Prostate gland (tissue), 2 donors: ENCODE results near the gene IMPACT. TPM values are rescaled to one million over a fixed set of nuclear protein-coding genes. Genes with fewer than 3 reads are reported as not detected.
A peak's percentile ranks its signal among the peaks of the same experiment; 100 is the strongest.

Experiments
- DNase-seq: peaks from one replicate; pipeline ENCODE4 v3.0.0-alpha.2; 2019; ENCODE audit warnings: low spot score
- H3K27ac ChIP-seq, 2 donors: fragments of 200-600 bp; sonication (generic); 2 replicates each; pipeline ENCODE4 v1.5.1; 2017 to 2019
- H3K27me3 ChIP-seq: fragments of 200-600 bp; sonication (generic); replicated peaks from 2 replicates; pipeline ENCODE4 v1.5.1; 2019; ENCODE audit not compliant: insufficient read depth
- H3K36me3 ChIP-seq, 2 donors: fragments of 200-600 bp; sonication (generic); 1 replicate in 1 of 2; 2 replicates in 1 of 2; pipeline versions ENCODE4 v1.5.1 to v1.8.1; 2017 to 2019
- H3K4me1 ChIP-seq: fragments of 200-600 bp; sonication (generic); replicated peaks from 2 replicates; pipeline ENCODE4 v1.5.1; 2019
- H3K4me3 ChIP-seq, 2 donors: fragments of 200-600 bp; sonication (generic); 2 replicates each; pipeline ENCODE4 v1.5.1; 2017 to 2019
- H3K9me3 ChIP-seq: fragments of 200-600 bp; sonication (generic); 2 replicates; pipeline ENCODE4 v1.5.1; 2017
- CTCF ChIP-seq, 4 experiments: fragments of 200-600 bp in 2 of 4; fragments of 450-650 bp in 2 of 4; sonication (generic) in 2 of 4; IDR thresholded peaks; 1 replicate in 3 of 4; 2 replicates in 1 of 4; pipeline ENCODE4 v1.5.1; 2016 to 2019; ENCODE audit warnings: antibody characterized with exemption in 4 of 4, mild to moderate bottlenecking in 2 of 4, moderate library complexity in 2 of 4
- POLR2A ChIP-seq: fragments of 450-650 bp; IDR thresholded peaks from one replicate; pipeline ENCODE4 v1.6.1; 2016; ENCODE audit warnings: antibody characterized with exemption, mild to moderate bottlenecking
- POLR2AphosphoS5 ChIP-seq: sonication (generic); formaldehyde crosslinking; IDR thresholded peaks from one replicate; pipeline ENCODE4 v1.6.1; 2017; ENCODE audit warnings: antibody characterized with exemption
- WGBS: methylation state at CpG from one replicate; pipeline ENCODE4 v1.1.5; 2018; 5-methylcytosine and 5-hydroxymethylcytosine counted together
- intact Hi-C: fragments of 100-400 bp; cut with DNase I; formaldehyde crosslinking; loops from one replicate; pipeline ENCODE4 v1.14.2; 2022
- small RNA-seq, 2 donors: library from RNA; depleted of rRNA; stranded (forward); fragments of <200 nt; gene quantifications; one replicate each; pipeline ENCODE3, GENCODE V24; 2016
- total RNA-seq, 2 donors: library from RNA; depleted of rRNA; stranded (reverse); fragments of >200 nt; gene quantifications; one replicate each; pipeline ENCODE4 v1.1.0, GENCODE V29; 2016

Gene IMPACT
- total RNA-seq, 2 donors from 2014 or later: 24.8 to 46.7 TPM

DNA sequence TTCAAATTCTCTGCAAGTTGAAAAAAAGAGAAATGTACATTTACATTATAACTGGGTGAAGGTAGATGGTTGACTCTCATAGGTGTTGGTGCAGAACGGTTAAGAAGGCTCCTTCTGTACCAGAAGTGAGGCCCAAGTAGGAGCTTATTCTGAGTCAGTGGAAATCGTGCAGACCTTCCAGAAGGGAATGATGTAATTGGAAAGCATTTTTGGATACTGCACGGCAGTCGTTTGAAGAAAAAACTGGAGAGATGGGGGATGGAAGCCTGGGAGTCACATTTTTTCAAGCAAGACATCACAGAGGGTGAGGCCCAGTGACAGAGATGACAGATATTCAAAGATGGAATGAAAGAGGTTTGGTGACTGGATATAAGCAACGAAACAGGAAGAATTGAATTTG lies 73.3 kb downstream of the IMPACT start:
- Histone ChIP-seq H3K27ac (no peak overlapping the region), H3K27me3 (no peaks in the 10 kb centered on the region), H3K9me3 (no peaks in the 10 kb centered on the region), H3K4me1 (no peaks in the 10 kb centered on the region), H3K4me3 (no peak overlapping the region), H3K36me3 (no peaks in the 10 kb centered on the region)
- WGBS: 79% methylated on average over 5 of the region's 5 CpGs
- intact Hi-C loops: no loop called here
- TF ChIP-seq POLR2AphosphoS5 (no peak), CTCF (IDR thresholded peaks at IDR 0.05) (no peak), POLR2A (no peak)
- no peak for DNase-seq

- intact Hi-C loops: no loop called here
Observed at GRCh38 chr18:24500217-24500616, 73.7 kb downstream of the IMPACT start.

DNA sequence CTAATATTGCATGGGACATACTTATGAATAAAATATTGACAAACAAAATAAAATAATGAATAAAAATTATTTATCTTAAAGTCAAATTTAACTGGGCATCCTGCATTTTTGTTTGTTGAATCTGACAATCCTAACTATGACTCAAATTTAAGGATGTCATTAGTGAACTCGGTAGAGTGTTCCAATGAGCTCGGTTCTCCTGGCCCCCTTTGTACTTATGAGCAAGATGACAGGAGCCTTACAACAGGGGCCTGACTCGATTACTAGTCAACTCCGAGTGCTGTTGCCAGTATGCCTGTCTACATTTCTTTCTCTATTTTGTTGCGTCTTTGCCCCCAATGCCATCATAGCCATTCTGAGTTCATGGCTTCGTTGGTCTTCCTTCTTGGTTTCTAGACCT lies 74.3 kb downstream of the IMPACT start:
- Histone ChIP-seq H3K27ac (no peak overlapping the region), H3K9me3 (no peaks in the 10 kb centered on the region), H3K27me3 (no peaks in the 10 kb centered on the region), H3K4me1 (no peaks in the 10 kb centered on the region), H3K4me3 (no peak overlapping the region), H3K36me3 (no peaks in the 10 kb centered on the region)
- intact Hi-C loops: no loop called here
- WGBS: 94% methylated on average over 6 of the region's 6 CpGs
- no peak for DNase-seq
- no peak for TF ChIP-seq POLR2AphosphoS5
- no peak for TF ChIP-seq POLR2A
- no peak for TF ChIP-seq CTCF (IDR thresholded peaks at IDR 0.05)

More at GRCh38 chr18:24500217-24500616, 73.7 kb downstream of the IMPACT start:
- Histone ChIP-seq H3K4me1 (no peaks in the 10 kb centered on the region), H3K27ac (no peak overlapping the region), H3K4me3 (no peak overlapping the region), H3K27me3 (no peaks in the 10 kb centered on the region), H3K36me3 (no peaks in the 10 kb centered on the region), H3K9me3 (no peaks in the 10 kb centered on the region)
- no peak for DNase-seq
- TF ChIP-seq CTCF (IDR thresholded peaks at IDR 0.05) (no peak), POLR2AphosphoS5 (no peak), POLR2A (no peak)
- WGBS: 88% methylated on average over 2 of the region's 2 CpGs

GRCh38 chr18:24502667-24503523 lies 76.4 kb downstream of the IMPACT start:
- intact Hi-C loops: no loop called here
- no peaks in the 10 kb centered on the region for H3K27me3 ChIP-seq
- no peak for DNase-seq
- no peak overlapping the region for H3K27ac ChIP-seq
- no peak overlapping the region for H3K4me3 ChIP-seq
- whole genome bisulfite sequencing: 67% methylated on average over 7 of the region's 7 CpGs
- no peaks in the 10 kb centered on the region for H3K36me3 ChIP-seq
- H3K9me3 ChIP-seq: no peaks in the 10 kb centered on the region
- TF ChIP-seq POLR2A (no peak), POLR2AphosphoS5 (peak; percentile 33)
- no peaks in the 10 kb centered on the region for H3K4me1 ChIP-seq

Small RNAs within 50 kb of the gene (small RNA-seq; reads per million reads assigned to genes)
- 0 reads per million in 2 donors for gene RF00019

Other genes starting within 250 kb of the IMPACT start
- gene OSBPL1A, start 28.8 kb upstream of the IMPACT start, total RNA-seq: 10 to 100 TPM; 33.7 to 39.1 TPM
- not detected for gene HRH4, start 34.0 kb downstream of the IMPACT start, total RNA-seq